Renal pelvis (tissue), 4 donors: ENCODE results near the gene GBP3. TPM values are rescaled to one million over a fixed set of nuclear protein-coding genes. Genes with fewer than 3 reads are reported as not detected.
"Not testable (repeated sequence)": the region's sequence is repeated elsewhere in the genome, so short reads cannot be mapped to it uniquely, and the experiment has no call there.

Experiments used
- DNase-seq: peaks from one replicate; pipeline ENCODE4 v3.0.0-alpha.2; 2013
- polyA plus RNA-seq, 3 donors: library from polyadenylated mRNA; unstranded; fragments of 120-200 nt; gene quantifications; one replicate each; pipeline ENCODE4 v1.2.1, GENCODE V29; 2013; ENCODE audit not compliant: insufficient read length in 3 of 3

GBP3 gene
- polyA plus RNA-seq, 3 donors: 10.9 to 21.1 (median 15.6) TPM

- no peak for DNase-seq
These were observed 19.1 kb upstream of the GBP3 start for GRCh38 chr1:89041721-89042120.

GRCh38 chr1:89041119-89041641 is 18.5 kb upstream of the GBP3 start:
- DNase-seq: no peak

- no peak for DNase-seq
These were observed 17.6 kb upstream of the GBP3 start for GRCh38 chr1:89040315-89040626.

GRCh38 chr1:89037186-89037585 is 14.5 kb upstream of the GBP3 start:
- DNase-seq: no peak

- DNase-seq: no peak
These were observed 12.4 kb upstream of the GBP3 start for GRCh38 chr1:89035080-89035479.

- not testable (repeated sequence) for DNase-seq
These were observed 11.3 kb upstream of the GBP3 start for GRCh38 chr1:89034004-89034403.

GRCh38 chr1:89029051-89029450 is 6.4 kb upstream of the GBP3 start:
- not testable (repeated sequence) for DNase-seq

GRCh38 chr1:89025928-89026327 is 3.3 kb upstream of the GBP3 start:
- DNase-seq: no peak

- DNase-seq: no peak
These were observed 360 bp upstream of the GBP3 start for GRCh38 chr1:89023026-89023425.

- not testable (repeated sequence) for DNase-seq
These were observed 4.3 kb downstream of the GBP3 start for GRCh38 chr1:89018318-89018717.

GRCh38 chr1:89008511-89008910 is 14.2 kb downstream of the GBP3 start:
- DNase-seq: no peak

- DNase-seq: no peak
These were observed 17.1 kb downstream of the GBP3 start for GRCh38 chr1:89005286-89006151.

- not testable (repeated sequence) for DNase-seq
These were observed 20.5 kb downstream of the GBP3 start for GRCh38 chr1:89002176-89002575.

GRCh38 chr1:89001510-89001909 is 21.2 kb downstream of the GBP3 start:
- DNase-seq: no peak

GRCh38 chr1:88998716-88999115 is 23.9 kb downstream of the GBP3 start:
- peak; percentile 80 for DNase-seq

- DNase-seq: no peak
These were observed 32.2 kb downstream of the GBP3 start for GRCh38 chr1:88990426-88990825.

GRCh38 chr1:88985692-88986091 is 37.0 kb downstream of the GBP3 start:
- no peak for DNase-seq

- peak; percentile 49 for DNase-seq
These were observed 37.6 kb downstream of the GBP3 start for GRCh38 chr1:88985032-88985431.

- DNase-seq: no peak
These were observed 38.1 kb downstream of the GBP3 start for GRCh38 chr1:88984569-88984968.

GRCh38 chr1:88983791-88984559 is 38.7 kb downstream of the GBP3 start:
- no peak for DNase-seq

GRCh38 chr1:88982055-88982454 is 40.6 kb downstream of the GBP3 start:
- no peak for DNase-seq

GRCh38 chr1:88981506-88981905 is 41.2 kb downstream of the GBP3 start:
- not testable (repeated sequence) for DNase-seq

- no peak for DNase-seq
These were observed 41.8 kb downstream of the GBP3 start for GRCh38 chr1:88980870-88981269.
